Osteoblast (primary cell): Measurements from ENCODE around the gene GAPVD1. TPM values are rescaled to one million over a fixed set of nuclear protein-coding genes. Genes with fewer than 3 reads are reported as not detected.

ENCODE experiments used
- DNase-seq: peaks from one replicate; pipeline ENCODE4 v3.0.0; 2011; ENCODE audit warnings: low spot score, mixed read lengths; ENCODE audit not compliant: insufficient read length; ENCODE audit errors: missing footprints
- H2AFZ ChIP-seq: 2 replicates; pipeline ENCODE4 v1.6.0; 2011; ENCODE audit warnings: mild to moderate bottlenecking, low read length
- H3K27ac ChIP-seq: 2 replicates; pipeline ENCODE4 v1.5.1; 2011; ENCODE audit warnings: mild to moderate bottlenecking, low read depth, low read length, moderate library complexity
- H3K27me3 ChIP-seq: 2 replicates; pipeline ENCODE4 v1.6.0; 2012; ENCODE audit warnings: mild to moderate bottlenecking, control low read depth, inconsistent platforms, low read length, moderate library complexity; ENCODE audit not compliant: insufficient read depth
- H3K36me3 ChIP-seq: 2 replicates; pipeline ENCODE4 v1.5.1; 2011; ENCODE audit warnings: mild to moderate bottlenecking, low read length, control low read depth, moderate library complexity; ENCODE audit not compliant: insufficient read depth
- H3K4me1 ChIP-seq: 2 replicates; pipeline ENCODE4 v1.5.1; 2011; ENCODE audit warnings: mild to moderate bottlenecking, low read length, control low read depth, moderate library complexity; ENCODE audit not compliant: insufficient read depth
- H3K4me2 ChIP-seq: 2 replicates; pipeline ENCODE4 v1.6.0; 2011; ENCODE audit warnings: mild to moderate bottlenecking, low read length; ENCODE audit not compliant: insufficient read depth
- H3K4me3 ChIP-seq: fragments of 200-600 bp; sonication (generic); 3 replicates; pipeline ENCODE4 v1.5.1; 2012; ENCODE audit warnings: mild to moderate bottlenecking, low read length, inconsistent platforms; ENCODE audit not compliant: insufficient read depth
- H3K79me2 ChIP-seq: 2 replicates; pipeline ENCODE4 v1.6.0; 2012; ENCODE audit warnings: mild to moderate bottlenecking, low read length, control low read depth, inconsistent platforms; ENCODE audit not compliant: insufficient read depth
- H3K9me3 ChIP-seq: 2 replicates; pipeline ENCODE4 v1.5.1; 2011; ENCODE audit warnings: low read depth, low read length, control low read depth
- H4K20me1 ChIP-seq: 2 replicates; pipeline ENCODE4 v1.6.0; 2012; ENCODE audit warnings: mild to moderate bottlenecking, low read length, control low read depth; ENCODE audit not compliant: insufficient read depth
- total RNA-seq: library from RNA; depleted of rRNA; stranded (reverse); fragments of >200 nt; gene quantifications from 2 replicates; pipeline ENCODE4 v1.2.3, GENCODE V29; 2012
- TF ChIP-seq, protein P1 (sequence below): IDR thresholded peaks from 2 replicates; pipeline ENCODE4 v1.5.1; 2011; ENCODE audit warnings: mild to moderate bottlenecking, low read depth, low read length, moderate library complexity; ENCODE audit errors: extremely low read depth

Gene GAPVD1
- total RNA-seq, 1 donor: 80.3 TPM

DNA sequence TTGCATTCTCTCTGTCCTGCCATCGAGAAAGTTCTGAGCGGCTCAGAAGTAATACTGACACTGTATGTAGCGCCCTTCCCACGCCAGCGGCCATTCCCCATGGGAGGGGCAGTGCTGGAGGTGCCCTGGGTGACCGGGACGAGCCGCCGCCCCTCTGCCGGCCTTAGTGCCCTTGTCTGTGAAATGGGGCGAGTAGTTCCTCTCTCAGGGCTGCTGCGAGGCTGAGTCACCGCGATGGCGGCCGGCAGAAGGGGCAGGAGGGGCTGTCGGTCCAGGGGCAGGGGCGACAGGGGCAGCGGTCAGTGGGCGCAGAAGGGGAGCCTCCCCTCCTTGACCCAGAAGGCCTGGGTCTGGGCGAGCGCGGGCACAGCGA lies 148.9 kb downstream of the GAPVD1 start:
- Histone ChIP-seq H3K79me2 (no peaks in the 10 kb centered on the region), H3K4me1 (no peaks in the 10 kb centered on the region), H3K27ac (no peak overlapping the region), H2AFZ (no peak overlapping the region), H3K4me3 (peak overlapping the region; percentile 46), H3K36me3 (no peaks in the 10 kb centered on the region), H3K27me3 (no peaks in the 10 kb centered on the region), H3K4me2 (no peak overlapping the region), H3K9me3 (no peaks in the 10 kb centered on the region), H4K20me1 (no peaks in the 10 kb centered on the region)
- no peak for DNase-seq
- TF ChIP-seq, protein P1, sequence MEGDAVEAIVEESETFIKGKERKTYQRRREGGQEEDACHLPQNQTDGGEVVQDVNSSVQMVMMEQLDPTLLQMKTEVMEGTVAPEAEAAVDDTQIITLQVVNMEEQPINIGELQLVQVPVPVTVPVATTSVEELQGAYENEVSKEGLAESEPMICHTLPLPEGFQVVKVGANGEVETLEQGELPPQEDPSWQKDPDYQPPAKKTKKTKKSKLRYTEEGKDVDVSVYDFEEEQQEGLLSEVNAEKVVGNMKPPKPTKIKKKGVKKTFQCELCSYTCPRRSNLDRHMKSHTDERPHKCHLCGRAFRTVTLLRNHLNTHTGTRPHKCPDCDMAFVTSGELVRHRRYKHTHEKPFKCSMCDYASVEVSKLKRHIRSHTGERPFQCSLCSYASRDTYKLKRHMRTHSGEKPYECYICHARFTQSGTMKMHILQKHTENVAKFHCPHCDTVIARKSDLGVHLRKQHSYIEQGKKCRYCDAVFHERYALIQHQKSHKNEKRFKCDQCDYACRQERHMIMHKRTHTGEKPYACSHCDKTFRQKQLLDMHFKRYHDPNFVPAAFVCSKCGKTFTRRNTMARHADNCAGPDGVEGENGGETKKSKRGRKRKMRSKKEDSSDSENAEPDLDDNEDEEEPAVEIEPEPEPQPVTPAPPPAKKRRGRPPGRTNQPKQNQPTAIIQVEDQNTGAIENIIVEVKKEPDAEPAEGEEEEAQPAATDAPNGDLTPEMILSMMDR: no peak

DNA sequence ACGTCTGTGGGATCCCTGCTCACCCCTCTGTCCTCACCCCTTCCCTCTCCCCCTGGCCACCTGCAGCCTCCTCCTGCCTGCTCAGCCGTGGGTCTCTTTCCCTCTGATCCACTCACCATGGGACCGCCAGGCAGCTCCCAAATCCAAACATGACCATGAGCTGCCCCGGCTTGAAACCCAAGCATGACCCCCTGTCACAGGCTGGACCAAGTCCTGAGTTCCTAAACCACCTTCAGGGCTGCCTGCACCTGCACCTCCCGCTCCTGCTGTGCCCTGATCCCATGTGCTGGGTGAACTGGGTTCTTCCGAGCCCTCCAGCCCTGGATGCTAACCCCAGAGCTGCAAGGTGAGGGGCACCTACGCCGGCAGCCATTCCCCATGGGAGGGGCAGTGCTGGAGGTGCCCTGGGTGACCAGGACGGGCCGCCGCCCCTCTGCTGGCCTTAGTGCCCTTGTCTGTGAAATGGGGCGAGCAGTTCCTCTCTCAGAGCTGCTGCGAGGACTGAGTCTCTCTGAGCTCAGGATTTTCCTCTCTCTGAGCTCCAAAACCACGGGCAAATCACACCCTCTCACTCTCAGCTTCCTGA lies 149.6 kb downstream of the GAPVD1 start:
- Histone ChIP-seq H3K79me2 (no peaks in the 10 kb centered on the region), H3K4me3 (peak overlapping the region; percentile 46), H3K9me3 (no peaks in the 10 kb centered on the region), H2AFZ (no peak overlapping the region), H3K4me1 (no peaks in the 10 kb centered on the region), H3K36me3 (no peaks in the 10 kb centered on the region), H3K27me3 (no peaks in the 10 kb centered on the region), H3K4me2 (no peak overlapping the region), H3K27ac (no peak overlapping the region), H4K20me1 (no peaks in the 10 kb centered on the region)
- DNase-seq: peak; percentile 73
- TF ChIP-seq, protein P1: no peak

DNA sequence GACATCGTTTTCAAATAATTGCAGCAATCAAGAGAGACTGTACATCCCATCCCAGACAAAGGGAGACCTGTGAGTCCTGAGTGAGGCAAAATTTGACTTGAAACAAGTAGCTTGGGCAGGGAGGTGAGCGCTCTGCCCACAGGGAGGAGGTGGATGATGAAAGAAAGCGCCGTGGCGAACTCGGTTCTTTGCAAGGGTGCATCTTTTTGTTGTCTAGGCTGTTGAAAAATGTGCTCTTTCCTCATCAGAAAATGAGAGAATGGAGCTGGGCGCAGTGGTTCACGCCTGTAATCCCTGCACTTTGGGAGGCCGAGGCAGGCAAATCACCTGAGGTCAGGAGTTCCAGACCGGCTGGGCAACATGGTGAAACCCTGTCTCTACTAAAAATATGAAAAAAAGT lies 150.5 kb downstream of the GAPVD1 start:
- Histone ChIP-seq H3K27me3 (no peaks in the 10 kb centered on the region), H3K36me3 (no peaks in the 10 kb centered on the region), H3K9me3 (no peaks in the 10 kb centered on the region), H3K4me1 (no peaks in the 10 kb centered on the region), H3K27ac (no peak overlapping the region), H4K20me1 (no peaks in the 10 kb centered on the region), H3K4me2 (no peak overlapping the region), H3K79me2 (no peaks in the 10 kb centered on the region), H3K4me3 (no peak overlapping the region), H2AFZ (no peak overlapping the region)
- peak; percentile 23 for DNase-seq
- TF ChIP-seq, protein P1: no peak

DNA sequence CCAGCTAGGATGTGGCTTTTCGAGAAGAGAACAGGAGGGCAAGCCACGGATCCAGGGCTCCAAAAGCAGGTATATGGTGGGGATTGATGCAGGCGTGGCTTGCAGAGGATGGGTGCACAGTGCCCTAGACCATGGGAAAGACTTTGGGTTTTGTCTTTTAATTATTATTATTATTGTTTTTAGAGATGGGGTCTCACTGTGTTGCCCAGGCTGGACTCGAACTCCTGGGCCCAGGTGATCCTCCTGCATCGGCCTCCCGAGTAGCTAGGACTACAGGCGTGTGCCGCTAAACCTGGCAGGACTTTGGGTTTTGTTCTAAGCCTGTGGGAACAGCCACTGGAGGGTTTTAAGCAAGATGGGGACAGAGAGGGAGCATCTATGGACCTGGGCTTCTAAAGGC lies 152.0 kb downstream of the GAPVD1 start:
- H4K20me1 ChIP-seq: no peaks in the 10 kb centered on the region
- no peak overlapping the region for H3K27ac ChIP-seq
- no peaks in the 10 kb centered on the region for H3K4me1 ChIP-seq
- H3K4me3 ChIP-seq: no peak overlapping the region
- TF ChIP-seq, protein P1: no peak
- no peaks in the 10 kb centered on the region for H3K79me2 ChIP-seq
- no peaks in the 10 kb centered on the region for H3K36me3 ChIP-seq
- DNase-seq: no peak
- H3K4me2 ChIP-seq: no peak overlapping the region
- H3K27me3 ChIP-seq: no peaks in the 10 kb centered on the region
- H2AFZ ChIP-seq: no peak overlapping the region
- H3K9me3 ChIP-seq: no peaks in the 10 kb centered on the region
